Ramos (cell line): ENCODE measurements around the gene C5orf15.

Experiments used
- in situ Hi-C: fragments of 300-500 bp; cut with MboI; formaldehyde crosslinking; loops from one replicate; pipeline ENCODE4 v1.14.3; 2022; ENCODE audit warnings: low sequenced_read_pairs; ENCODE audit not compliant: unreplicated experiment

The C5orf15 gene

GRCh38 chr5:133968204-133968980, at the start of gene C5orf15:
TSS of gene C5orf15 (minus strand) at chr5:133968625. CDS start at chr5:133968584, 41 bp downstream.
- in situ Hi-C loops: no loop called here

GRCh38 chr5:134008266-134008749, 39.9 kb upstream of the C5orf15 start:
- in situ Hi-C loops: no loop called here

DNA sequence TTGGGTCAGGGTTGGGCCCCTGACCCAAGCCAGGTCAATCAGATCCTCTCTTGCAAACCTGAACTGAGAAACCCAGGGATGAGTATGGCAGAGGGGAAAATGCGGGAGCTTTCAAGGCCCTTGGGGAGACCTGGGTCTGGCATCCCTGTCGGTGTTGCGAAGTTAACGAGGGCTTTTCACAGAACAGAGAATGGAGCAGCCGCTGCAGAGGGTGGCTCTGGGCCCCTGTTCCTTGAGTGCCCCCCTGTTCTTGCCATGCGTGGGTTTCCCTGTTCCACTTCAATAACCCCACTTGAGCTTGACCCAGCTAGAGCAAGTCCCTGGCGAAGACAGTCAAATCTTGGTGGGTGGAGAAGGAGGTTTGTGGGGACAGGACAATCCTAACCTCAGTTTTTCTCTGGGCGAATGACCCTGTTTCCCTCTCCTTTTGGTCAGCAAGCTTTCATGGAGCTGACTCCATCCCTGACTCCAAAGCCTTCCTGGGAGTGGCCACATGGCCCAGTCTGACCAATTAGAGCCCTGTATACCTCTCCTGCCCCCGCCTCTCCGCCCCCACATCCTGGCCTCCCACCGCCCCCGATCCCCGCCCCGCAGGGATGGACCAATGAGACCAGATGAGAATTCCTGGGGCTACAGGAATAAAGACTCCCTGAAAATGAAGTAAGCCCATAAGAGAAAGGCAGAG, 39.3 kb upstream of the C5orf15 start:
- in situ Hi-C loops: no loop called here

- in situ Hi-C loops: no loop called here
Observed at GRCh38 chr5:134006115-134006514, 37.7 kb upstream of the C5orf15 start.

DNA sequence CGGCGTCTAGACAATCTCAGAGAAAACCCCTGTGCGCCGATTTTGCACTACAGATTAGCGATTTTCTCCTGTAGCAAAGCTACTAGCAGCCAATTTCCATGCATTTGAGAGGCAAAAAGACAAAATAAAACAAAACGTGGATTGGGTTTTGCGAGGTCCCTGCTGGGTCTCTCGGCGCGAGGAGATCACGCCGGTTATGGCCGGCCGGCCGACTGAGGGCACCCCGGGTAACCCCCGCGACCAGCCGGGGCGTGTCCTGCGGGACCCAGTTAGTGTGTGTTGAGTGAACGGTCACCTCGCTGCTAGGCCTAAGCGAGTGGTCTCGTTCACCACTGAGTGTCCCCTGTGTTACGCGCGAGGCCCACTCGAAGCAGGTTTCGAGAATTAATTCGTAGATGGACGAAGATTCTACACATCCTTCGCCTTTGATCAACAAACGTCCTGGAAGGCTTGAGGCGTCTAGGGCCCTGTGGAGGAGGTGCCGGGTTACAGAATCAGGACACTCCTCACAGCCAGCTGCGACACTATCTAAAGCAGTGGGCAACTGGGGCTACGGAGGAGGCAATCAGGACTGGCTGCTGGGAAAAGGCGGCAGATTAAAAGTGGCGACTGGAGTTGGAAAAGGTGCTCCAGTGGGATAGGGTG, 37.1 kb upstream of the C5orf15 start:
- in situ Hi-C loops: no loop called here

GRCh38 chr5:134004626-134005416, 36.4 kb upstream of the C5orf15 start, which contains the start of gene VDAC1:
TSS of gene VDAC1 (minus strand) at chr5:134004975. CDS start at chr5:133993012, 11,963 bp downstream.
- in situ Hi-C loops: no loop called here

DNA sequence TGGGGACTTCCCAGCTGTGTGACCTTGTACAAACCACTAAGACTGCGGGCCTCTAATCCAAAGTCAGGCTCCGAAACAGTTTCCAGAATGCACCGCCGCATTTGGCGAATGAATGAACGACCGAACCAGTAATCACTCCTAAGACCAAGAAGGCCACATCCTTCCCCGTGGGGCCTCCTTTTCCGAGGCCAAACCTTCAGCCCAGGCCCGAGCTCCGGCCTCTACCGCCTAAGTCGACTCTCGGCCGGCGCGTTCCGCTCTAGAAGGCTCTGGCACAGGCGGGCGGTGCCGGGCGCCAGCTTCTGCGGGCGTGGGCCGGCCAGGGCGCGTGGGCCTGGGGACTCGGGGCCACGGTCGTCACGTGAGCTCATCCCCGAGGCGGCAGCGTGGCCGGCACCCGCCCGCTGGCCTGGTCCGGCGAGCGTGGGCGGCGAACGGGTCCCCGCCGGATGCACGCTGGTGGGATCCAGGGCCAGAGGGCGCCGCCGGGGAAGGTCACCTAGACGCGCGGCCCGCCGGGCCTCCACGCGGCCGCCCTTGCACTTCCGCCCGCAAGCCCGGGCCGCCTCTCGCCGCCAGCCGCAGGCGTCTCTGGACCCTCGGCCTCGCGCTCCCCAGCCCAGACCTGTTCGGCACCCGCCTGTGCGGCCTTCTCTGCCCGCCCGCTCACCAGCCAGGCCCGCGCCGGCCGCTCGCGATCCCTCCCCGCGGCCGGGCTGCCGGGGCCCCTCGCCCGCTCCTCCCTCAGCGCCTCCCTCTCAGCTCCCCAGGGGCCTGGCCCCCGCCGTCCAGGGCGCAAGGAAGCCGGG, 35.6 kb upstream of the C5orf15 start:
- in situ Hi-C loops: no loop called here

- in situ Hi-C loops: no loop called here
Observed at GRCh38 chr5:134003064-134003816, 34.8 kb upstream of the C5orf15 start.

- in situ Hi-C loops: no loop called here
Observed at GRCh38 chr5:134001938-134002731, 33.7 kb upstream of the C5orf15 start.

- in situ Hi-C loops: no loop called here
Observed at GRCh38 chr5:134000696-134001453, 32.5 kb upstream of the C5orf15 start.

- in situ Hi-C loops: no loop called here
Observed at GRCh38 chr5:134000091-134000511, 31.7 kb upstream of the C5orf15 start.

DNA sequence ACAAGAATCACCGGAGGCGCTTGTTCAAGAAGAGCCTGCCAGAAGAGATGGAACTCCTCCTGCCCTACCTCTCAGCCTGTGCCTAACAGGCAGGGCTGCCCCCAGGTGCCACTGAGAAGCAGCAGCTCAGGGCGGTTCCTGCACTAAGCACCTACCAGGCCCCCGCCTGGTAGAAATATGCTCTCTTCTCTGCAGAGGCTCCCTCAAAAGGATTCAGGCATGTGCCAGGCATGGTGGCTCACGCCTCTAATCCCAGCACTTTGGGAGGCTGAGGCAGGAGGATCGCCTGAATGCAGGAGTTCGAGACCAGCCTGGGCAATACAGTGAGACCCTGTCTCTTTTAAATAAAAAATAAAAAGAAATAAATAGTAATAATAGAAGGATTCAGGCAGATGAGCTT, 30.4 kb upstream of the C5orf15 start:
- in situ Hi-C loops: no loop called here

GRCh38 chr5:133998042-133998441, 29.6 kb upstream of the C5orf15 start:
- in situ Hi-C loops: no loop called here

DNA sequence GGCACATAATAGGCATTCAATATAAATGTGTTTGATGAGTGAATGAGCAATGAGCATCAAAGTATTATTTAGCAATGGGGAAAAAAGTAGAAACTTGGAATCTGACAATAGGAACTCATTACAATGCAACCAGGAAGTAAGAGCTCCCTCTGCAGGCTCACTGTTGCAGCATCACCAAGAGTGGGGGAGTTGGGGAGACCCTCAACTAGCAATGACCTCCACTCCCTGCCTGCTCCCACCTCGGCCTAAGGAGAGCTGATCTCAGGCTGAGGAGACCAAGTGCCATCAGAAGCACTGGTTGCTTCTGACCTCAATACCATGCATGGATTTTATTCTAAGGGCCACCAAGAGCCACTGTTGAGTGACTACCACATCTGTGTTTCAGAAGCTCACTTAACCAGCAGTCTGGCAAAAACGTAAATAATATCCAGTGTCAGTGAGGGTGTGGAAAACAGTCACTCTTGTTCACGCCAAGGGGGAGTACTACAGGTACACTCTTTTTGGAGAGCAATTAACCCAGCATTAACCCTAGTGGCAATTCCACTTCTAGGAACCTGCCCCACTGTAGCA, 28.3 kb upstream of the C5orf15 start:
- in situ Hi-C loops: no loop called here

- in situ Hi-C loops: no loop called here
Observed at GRCh38 chr5:133995883-133996563, 27.6 kb upstream of the C5orf15 start.

DNA sequence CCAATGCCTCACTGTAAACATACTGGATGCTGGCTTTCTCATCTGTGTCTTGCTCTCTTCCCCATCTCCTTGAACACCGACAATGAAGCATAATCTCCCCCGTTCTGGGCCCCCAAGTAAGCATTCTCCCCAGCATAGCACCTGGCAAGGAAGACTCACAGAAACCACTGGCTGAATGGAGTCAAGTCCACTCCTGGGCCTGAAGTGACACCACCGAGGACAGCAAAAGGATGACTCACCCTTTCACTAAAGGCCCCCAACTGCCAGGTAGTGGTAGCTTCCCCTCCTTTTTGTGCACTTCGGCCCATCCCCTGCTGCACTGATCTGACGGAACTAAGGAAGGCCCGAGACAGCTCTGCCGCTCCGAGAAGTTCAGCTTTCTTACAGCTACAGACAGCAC, 26.9 kb upstream of the C5orf15 start:
- in situ Hi-C loops: no loop called here
